ENCODE measurements around the gene CASP10. TPM values are rescaled to one million over a fixed set of nuclear protein-coding genes. Genes with fewer than 3 reads are reported as not detected.
"Not testable (repeated sequence)": the region's sequence is repeated elsewhere in the genome, so short reads cannot be mapped to it uniquely, and the experiment has no call there.

Gene CASP10
- total RNA-seq, 4 donors from 2014 or later, result 2.4 to 7.3 (median 3.6) TPM

DNA sequence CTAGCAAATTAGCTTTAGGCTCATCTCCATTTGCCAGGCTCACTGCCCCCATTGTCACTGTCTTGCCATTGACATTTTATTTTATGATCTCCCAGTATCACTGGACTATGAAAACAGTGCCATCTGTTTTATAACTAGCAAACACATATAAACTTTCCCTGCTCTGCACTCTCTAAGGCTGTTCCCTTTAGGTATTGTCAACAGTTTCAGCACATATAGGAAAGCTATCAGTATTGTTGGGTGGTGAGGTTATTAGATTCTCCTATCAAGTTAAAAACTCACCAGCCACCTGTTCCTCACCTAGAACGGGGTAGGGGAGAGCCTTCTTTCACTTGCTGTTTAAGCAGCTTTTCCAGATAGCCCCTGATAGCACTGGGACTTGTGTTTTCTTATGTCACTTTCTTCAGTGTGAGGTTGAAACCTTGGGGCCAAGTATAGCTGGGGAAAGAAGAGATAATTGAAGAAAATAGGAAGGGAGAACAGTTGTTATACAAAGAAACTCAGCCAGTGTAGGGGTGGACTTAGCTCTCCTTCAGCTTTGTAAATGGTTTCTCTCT is 34.4 kb upstream of the CASP10 start:
- Histone ChIP-seq H3K27me3 (no peaks in the 10 kb centered on the region), H3K27ac (peak overlapping the region; percentile 29 to 81 (median 70)), H3K4me1 (peaks cover 36 to 78% of the 10 kb centered on the region in 2 donors), H3K4me3 (no peak overlapping the region), H3K9me3 (no peaks in the 10 kb centered on the region), H3K36me3 (peaks cover 4 to 91% of the 10 kb centered on the region in 2 donors)
- in situ Hi-C loops (cut with MboI; ENCODE audit: low sequenced_read_pairs in 4 of 4), result no loop called here
- intact Hi-C loops (cut with DNase I; ENCODE audit: low total_unique reads), result no loop called here
- ATAC-seq (no peak), DNase-seq (no peak)
- no peak for TF ChIP-seq POLR2A (IDR thresholded peaks at IDR 0.05)
- TF ChIP-seq CTCF (IDR thresholded peaks at IDR 0.05 in 4 of 5, conservative IDR thresholded peaks at IDR 0.05 in 1 of 5), result no peak

DNA sequence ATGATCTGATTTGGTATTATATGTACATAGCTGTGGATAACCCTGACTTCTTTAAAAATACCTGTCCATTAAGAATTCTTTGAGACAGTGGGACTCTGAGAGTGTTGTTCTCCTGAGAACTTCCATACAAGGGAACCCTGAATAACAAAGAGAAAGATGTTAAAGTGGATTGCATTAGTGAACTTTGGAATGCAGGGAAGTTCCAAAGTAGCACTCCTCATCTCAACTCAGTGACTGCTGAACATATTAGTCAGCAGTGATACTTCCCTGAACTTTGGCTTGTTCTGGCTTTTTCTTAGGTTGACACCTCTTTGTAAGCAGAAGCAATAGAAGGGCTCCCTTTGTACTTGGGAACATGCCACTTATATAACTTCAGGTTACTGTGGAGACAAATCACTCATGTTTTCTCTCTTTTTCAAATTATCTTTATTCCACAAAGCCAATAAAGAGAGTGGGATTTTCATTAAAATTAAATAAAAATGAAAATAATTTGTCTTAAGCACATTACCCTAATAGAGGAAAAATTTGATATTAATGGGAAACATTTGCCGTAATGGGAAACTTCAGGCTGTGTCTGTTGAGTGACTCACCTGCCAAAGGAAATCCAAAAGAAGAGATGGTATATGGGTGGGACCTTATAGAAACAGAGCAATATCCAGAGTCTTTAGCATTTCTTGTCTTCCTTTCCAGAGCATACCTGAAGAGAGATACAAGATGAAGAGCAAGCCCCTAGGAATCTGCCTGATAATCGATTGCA is 33.7 kb upstream of the CASP10 start:
- Histone ChIP-seq H3K4me3 (no peak overlapping the region), H3K27ac (peak overlapping the region; percentile 29 to 81 (median 70)), H3K27me3 (no peaks in the 10 kb centered on the region), H3K4me1 (peaks cover 28 to 71% of the 10 kb centered on the region in 2 donors), H3K36me3 (peaks cover 5 to 89% of the 10 kb centered on the region in 2 donors), H3K9me3 (no peaks in the 10 kb centered on the region)
- DNase-seq (no peak), ATAC-seq (no peak)
- TF ChIP-seq CTCF (IDR thresholded peaks at IDR 0.05 in 4 of 5, conservative IDR thresholded peaks at IDR 0.05 in 1 of 5), result no peak
- TF ChIP-seq POLR2A (IDR thresholded peaks at IDR 0.05), result no peak
- in situ Hi-C loops (cut with MboI; ENCODE audit: low sequenced_read_pairs in 4 of 4), result no loop called here
- intact Hi-C loops (cut with DNase I; ENCODE audit: low total_unique reads), result no loop called here

DNA sequence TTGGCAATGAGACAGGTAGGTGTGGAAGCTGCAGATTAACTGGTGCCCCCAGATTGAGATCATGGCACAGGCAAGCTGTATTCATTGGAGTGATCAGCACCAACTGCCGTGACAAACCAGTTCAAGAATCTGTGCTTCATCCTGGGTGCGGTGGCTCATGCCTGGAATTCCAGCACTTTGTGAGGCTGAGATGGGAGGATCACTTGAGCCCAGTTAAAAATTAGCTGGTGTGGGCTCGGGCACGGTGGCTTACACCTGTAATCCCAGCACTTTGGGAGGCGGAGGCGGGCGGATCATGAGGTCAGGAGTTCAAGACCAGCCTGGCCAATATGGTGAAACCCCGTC is 33.1 kb upstream of the CASP10 start:
- H3K9me3 ChIP-seq; intact Hi-C loops (cut with DNase I; ENCODE audit: low total_unique reads); ATAC-seq; DNase-seq; H3K27me3 ChIP-seq; H3K4me3 ChIP-seq: not testable (repeated sequence)
- H3K4me1 ChIP-seq, result peaks cover 23 to 70% of the 10 kb centered on the region in 2 donors
- H3K36me3 ChIP-seq, result peaks cover 7 to 89% of the 10 kb centered on the region in 2 donors
- in situ Hi-C loops (cut with MboI; ENCODE audit: low sequenced_read_pairs in 4 of 4), result loop anchor here in 1 of 4 donors (5.0 kb wide), 1 partner anchor 32 kb away; the partner anchor contains the start of gene CFLAR
- H3K27ac ChIP-seq, result peak overlapping the region; percentile 29 to 81 (median 70)

GRCh38 chr2:201150454-201151020 is 32.4 kb upstream of the CASP10 start:
- Histone ChIP-seq H3K4me3 (no peak overlapping the region), H3K36me3 (peaks cover 7 to 89% of the 10 kb centered on the region in 2 donors), H3K27ac (peak overlapping the region; percentile 66 to 81 (median 76)), H3K4me1 (peaks cover 21 to 65% of the 10 kb centered on the region in 2 donors), H3K27me3 (no peaks in the 10 kb centered on the region), H3K9me3 (no peaks in the 10 kb centered on the region)
- in situ Hi-C loops (cut with MboI; ENCODE audit: low sequenced_read_pairs in 4 of 4), result loop anchor here in 1 of 4 donors (5.0 kb wide), 1 partner anchor 33 kb away; the partner anchor contains the start of gene CFLAR
- intact Hi-C loops (cut with DNase I; ENCODE audit: low total_unique reads), result no loop called here
- TF ChIP-seq CTCF (IDR thresholded peaks at IDR 0.05 in 4 of 5, conservative IDR thresholded peaks at IDR 0.05 in 1 of 5) (no peak), POLR2A (IDR thresholded peaks at IDR 0.05) (no peak)
- no peak for DNase-seq
- ATAC-seq, result no peak

Measured in gastrocnemius medialis (tissue), 4 donors.